Measurements from ENCODE around the gene RNU1-2.
"Not testable (repeated sequence)": the region's sequence is repeated elsewhere in the genome, so short reads cannot be mapped to it uniquely, and the experiment has no call there.

RNU1-2 gene

DNA sequence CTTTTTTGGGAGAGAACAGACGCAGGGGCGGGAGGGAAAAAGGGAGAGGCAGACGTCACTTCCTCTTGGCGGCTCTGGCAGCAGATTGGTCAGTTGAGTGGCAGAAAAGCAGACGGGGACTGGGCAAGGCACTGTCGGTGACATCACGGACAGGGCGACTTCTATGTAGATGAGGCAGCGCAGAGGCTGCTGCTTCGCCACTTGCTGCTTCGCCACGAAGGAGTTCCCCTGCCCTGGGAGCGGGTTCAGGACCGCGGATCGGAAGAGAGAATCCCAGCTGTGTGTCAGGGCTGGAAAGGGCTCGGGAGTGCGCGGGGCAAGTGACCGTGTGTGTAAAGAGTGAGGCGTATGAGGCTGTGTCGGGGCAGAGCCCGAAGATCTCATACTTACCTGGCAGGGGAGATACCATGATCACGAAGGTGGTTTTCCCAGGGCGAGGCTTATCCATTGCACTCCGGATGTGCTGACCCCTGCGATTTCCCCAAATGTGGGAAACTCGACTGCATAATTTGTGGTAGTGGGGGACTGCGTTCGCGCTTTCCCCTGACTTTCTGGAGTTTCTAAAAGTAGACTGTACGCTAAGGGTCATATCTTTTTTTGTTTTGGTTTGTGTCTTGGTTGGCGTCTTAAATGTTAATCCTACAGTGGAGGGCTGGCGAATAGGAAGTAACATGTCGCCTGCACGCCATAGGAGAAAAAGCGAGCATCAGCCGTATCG, at the start of gene RNU1-2:
Gene RNU1-2, plus strand, starts transcription at position 383 of the 718 bp plus-strand sequence.
- DNase-seq, result peak; percentile 87

DNA sequence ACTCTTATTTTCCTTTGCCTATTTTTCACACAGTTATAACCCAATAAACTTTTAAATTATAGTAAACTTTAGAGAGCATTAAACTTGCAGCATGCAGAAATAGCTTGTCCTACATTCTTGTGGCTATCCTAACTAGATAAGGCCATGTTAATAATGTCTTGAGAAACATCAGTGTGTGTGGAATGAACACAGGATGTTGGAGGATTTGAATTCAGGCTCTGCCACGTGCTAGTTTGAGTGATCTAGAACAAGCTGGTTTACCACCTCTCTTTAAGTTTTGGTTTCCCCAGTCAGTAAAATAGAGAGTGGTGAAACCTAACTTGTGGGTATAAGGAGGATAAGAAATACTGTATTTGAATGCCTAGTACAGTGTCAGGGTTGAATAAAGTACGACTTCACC, 39.6 kb upstream of the RNU1-2 start:
- DNase-seq, result not testable (repeated sequence)

DNA sequence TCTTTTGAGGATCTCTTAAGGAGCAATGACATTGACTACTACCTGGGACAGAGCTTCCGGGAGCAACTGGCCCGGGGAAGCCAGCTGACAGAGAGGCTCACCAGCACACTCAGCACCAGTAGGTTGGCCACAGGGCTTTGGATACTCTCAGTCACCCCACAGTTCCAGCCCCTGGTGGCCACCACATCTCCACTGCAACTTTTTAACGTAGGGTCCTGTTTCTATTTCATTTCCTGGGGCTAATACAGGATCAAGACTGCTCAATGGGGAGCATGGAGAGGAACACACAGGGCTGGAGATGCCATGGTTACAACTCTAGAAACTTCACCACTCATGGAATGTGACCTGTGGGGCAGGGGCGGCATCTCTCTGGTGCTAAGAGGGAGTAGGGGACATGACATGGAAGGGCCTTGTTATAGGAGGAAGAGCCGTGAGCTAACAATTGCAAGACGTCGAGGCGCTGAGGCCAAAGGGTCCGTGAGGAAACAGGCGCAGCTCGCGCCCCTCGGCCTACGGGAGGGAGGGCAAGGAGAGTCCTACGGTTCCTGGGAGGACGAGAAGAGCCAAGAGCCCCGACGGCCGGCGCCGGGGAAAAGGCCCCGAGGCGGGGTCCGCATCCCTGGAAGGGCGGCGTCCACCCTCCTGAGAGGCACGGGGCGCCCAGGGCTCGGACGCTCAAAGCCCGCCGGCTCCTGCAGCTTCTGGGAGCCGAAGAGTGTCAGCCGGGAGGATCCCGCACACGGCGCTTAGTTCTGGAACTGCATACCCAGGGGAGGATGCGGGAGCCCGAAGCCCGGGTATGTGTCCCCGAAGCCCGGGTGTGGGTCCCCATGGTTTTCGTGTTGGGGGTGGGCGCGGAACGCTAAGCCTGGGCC, 36.4 kb upstream of the RNU1-2 start:
- not testable (repeated sequence) for DNase-seq

DNA sequence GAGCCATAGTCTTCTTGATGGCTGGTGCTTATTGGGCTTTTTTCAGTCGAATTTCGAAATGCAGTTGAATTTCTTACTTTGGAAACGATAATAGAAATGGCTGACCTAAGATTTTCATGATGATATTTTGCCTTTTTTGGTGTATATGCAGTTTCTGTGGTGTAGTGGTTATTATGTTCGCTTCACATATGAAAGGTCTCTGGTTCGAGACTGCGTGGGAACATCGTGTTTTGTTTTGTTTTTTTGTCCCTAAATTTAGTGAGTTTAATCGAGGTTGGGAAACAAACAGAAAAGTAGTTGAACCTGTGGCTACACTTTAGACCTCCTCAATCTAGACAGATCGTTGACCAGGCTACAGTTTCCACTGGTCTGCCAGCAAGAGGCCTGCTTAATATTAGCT, 35.7 kb upstream of the RNU1-2 start:
- not testable (repeated sequence) for DNase-seq

DNA sequence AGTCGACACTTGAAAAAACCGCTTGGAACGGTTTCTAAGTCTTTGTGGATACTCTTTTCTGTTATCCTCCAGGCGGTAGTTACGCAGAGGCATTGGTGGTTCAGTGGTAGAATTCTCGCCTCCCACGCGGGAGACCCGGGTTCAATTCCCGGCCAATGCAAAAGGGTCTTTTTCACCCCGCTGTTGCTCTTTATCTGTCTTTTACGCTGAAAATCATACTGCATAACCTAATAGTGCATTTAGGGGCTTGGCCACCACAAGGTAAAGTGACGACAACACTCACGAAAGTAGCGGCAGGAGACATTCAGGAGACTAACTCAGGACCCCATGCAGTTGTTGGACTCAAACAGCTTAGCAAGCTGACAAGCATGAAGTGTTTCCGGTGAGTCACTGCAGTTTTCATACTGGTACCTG, 33.9 kb upstream of the RNU1-2 start:
- not testable (repeated sequence) for DNase-seq

DNA sequence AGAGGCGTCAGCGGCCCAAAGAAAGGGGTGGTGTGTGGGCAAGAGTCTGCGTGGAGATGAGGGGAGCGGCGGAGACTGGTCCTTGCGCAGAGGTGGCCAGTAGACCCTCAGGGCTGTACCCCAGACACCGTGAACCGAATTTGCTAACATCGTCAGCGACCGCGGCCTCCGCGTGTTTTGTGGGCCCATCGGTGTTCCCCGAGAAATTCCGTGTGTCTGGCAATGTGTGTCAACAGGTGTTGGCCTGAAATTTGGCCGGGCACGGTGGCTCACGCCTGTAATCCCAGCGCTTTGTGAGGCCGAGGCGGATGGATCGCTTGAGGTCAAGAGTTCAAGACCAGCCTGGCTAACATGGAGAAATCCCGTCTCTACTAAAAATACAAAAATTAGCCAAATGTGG, 33.4 kb upstream of the RNU1-2 start:
- not testable (repeated sequence) for DNase-seq

DNA sequence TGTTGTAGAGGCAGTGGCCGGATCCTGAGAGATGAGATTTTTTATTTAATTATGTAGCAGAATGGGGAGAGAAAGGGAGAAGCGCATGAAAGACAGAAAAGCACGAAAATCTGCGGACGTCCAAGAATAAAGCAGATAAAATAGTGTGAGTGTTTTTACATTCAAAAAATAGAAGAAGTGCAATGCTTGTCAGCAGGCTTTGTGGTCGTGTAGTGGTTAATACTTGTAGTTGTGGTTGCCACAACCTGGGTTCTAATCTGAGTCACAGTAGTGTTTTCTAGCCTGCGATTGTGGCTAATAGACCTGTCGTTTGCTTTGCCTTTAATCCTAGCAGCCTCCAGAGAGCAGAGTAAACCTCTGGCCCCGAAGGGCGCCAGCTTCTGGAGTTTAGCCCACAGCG, 32.8 kb upstream of the RNU1-2 start:
- not testable (repeated sequence) for DNase-seq

DNA sequence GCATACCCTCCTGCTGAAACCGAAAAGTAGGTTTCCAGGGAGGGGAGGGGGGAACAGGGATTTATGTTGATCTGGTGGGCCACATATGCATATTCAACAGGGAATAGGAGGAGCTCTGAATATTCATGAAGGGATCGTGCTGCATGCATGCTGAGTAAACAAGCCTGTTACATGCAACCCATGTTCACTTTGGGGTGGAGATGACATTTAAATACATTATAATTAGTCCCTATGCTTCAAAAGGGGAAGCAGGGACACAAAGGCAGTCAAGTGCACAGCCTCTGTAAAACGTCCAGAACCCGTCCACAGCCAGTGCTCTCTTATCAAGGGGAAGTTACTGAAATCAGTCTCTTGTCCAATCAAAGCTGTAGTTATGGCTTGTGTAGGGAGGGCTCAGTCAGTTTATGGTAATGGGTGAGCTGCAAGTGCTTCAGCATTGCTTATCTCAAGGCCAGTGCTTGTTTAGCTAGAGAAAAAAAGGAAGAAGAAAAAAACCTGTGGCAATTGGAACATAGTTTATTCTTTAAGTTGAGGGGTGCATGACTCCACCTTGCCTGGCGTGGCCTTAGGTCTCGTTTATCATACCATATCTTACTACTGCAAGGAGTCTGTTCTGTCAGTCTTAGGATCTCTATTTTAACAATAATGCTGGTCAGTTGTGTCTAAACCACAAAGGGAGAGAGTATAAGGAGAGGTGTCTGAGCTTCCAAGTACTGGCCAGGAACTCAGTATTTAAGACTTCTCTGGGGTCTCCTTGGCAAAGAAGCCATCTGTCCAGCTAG, 28.7 kb upstream of the RNU1-2 start:
- DNase-seq, result not testable (repeated sequence)

DNA sequence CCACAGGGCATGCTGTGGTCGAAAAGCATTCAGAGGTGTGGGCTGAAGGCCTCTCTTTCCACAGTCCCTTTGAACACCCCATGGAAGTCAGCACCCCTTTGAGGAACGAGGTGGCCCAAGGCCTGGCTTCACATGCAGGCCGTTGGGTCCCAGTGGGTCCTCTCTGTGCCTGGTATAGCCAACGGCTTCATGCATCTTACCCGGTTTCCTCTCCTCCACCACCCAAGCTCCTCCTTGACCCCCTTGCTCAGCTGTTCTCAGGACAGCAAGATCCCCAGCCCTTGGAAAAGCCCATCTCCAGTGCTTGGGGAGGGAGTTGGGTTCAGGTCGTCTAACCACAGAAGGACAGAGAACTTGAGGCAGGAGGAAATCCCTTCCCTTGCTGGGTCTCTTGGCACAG, 27.0 kb upstream of the RNU1-2 start:
- not testable (repeated sequence) for DNase-seq

DNA sequence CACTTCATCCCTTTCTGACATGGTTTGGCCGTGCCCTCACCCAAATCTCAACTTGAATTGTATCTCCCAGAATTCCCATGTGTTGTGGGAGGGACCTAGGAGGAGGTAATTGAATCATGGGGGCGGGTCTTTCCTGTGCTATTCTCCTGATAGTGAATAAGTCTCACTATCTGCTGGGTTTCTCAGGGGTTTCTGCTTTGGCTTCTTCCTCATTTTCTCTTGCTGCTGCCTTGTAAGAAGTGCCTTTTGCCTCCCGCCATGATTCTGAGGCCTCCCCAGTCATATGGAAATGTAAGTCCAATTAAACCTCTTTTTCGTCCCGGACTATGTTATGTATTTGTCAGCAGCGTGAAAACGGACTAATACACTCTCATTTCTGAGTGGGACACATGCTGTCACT, 25.8 kb upstream of the RNU1-2 start:
- not testable (repeated sequence) for DNase-seq

DNA sequence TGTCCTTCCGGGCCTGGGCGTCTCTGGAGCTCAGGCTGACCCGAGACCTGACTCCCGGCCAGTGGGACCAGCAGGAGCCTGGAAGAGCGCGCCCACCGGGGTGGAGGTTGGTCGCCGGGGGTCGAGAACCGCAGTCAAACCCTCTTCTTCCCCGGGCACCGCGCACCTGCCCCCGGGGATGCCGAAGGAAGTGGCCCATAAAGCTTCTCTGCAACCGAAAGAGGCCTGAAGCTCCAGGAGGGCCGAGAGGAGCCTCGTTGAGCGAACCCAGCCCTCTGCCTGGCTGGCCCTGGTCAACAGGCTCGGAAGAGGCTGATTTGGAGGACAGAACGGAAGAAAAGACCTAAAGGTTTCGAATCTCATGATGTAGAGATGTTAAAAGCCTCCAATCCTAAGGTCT, 24.6 kb upstream of the RNU1-2 start:
- not testable (repeated sequence) for DNase-seq

DNA sequence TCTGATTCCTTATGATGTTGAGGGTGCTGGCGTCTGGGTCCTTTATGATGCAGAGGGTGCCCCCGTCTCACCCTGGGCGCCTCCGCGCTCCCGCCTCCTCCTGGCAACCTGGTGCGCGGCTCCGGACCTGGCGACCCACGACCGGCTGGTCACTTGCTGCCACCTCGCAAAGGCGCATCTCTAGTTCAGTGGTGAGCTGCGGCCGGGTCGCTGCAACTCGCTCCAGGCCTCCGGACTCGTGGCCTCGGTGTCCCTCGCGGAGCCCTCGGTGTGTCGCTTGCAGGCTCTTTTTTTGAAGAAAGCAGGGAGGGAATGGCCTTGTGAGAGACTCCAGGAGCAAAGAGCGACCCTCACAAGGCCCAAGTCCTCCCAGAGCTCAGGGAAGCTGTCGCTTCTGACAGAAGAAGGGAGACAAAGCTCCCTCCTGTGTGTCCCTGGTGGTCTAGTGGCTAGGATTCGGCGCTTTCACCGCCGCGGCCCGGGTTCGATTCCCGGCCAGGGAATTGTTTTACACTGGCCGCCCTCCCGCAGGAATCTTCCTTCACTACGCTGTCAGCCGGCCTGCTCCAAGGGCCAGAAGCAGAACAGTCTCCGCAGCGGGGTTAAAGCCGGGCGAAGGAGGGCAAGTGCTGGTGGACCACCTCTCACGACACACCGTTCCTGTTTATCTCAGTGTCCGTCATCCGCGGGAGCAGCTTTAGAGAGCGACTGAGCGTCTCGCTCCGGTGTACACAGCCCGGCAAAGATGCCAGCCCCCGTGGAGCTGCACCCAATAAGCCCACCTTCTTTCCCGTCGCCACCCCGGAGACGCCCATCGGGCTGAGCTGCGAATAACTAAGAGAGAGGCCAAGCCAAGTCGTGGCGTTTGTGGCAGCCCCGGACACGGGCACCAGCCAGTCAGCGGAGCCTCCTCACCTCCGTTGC, 23.4 kb upstream of the RNU1-2 start:
- not testable (repeated sequence) for DNase-seq

DNA sequence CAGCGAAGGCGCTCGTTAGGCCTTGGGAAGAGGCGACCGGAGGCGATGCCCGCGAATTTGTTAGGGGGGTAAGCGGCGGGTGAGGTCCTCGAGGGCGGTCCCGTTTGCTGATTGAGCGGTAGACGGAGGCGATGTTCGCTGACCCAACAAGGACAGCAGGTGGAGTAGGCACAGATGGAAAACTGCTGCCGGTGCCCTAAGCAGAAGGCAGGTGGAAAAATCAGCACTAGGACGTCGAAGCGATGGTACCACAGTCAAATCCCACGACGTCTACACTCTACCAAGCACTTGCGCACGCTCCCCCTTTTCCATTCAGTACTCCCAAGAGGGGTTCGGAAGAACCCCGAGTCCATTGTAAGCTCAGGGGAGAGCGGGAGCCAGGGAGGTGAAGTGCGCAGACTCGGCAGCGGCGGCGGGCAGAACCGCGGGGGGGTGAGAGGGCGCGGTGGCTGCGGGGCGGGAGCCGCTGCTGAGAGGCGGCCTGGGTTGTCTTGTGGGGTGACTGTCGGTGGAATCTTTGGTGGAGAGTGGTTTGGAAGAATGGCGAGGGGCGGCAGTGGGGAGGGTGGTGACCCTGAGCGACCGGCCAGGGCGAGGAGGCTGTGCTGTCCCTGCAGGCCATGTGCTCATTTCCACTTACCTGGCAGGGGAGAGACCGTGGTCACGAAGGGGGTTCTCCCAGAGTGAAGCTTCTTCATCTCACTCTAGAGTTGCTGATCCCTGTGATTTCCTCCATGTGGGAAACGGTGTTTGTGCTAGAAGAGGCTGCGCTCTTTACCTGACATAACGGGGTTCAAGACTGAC, 22.5 kb upstream of the RNU1-2 start:
- peak; percentile 17 for DNase-seq

DNA sequence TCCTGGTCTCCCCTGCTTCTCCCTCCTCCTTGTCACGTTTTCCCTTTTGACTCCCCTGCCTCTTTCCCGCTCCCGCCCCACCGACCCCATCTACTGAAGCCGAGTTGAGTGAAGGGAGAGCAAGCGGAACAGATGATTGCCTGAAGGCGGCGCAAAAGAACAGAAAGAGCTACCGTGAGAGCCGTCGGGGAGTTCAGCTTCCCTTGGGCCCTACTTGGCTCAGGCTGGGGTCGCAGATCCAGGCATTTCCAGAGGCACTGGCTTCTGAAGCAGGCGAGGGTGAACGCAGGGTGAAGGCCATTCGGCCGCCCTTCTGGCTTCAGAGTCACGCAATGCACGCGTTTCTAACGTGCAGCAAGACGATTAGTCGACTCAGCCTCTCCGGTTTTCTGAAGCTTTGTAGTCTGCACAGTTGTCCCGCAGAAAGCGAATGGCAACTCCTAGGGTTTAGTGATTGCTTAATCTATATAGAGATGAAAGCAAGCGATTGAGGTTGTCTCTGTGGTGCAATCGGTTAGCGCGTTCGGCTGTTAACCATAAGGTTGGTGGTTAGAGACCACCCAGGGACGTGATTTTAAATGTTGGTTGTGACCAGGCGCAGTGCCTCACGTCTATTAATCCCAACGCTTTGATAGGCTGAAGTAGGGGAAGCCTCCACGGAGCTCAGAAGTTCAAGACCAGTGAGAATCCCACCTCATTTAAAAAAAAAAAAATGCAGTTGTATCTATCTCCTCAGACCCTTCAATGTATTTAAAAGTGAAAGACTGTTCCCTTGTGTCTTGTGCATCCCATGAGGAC, 20.6 kb upstream of the RNU1-2 start:
- DNase-seq, result not testable (repeated sequence)

DNA sequence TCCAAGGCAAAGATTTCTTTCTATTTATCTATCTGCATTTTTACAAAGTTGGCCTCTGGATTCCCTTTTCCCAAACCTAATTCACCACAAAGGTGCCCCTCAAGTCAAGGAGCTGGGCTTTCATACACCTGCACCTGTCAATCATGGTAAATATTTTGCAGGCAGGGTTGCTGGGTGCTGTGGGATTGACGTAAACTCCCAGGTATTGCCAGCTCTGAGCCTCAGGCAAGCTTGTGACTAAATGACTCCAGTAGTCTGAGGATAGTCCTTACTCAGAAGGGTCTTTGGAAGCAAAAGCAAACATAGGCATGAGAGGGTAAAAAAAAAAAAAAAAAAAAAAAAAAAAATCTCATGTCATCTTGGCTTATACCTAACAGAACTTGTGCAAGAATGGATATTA, 14.0 kb upstream of the RNU1-2 start:
- not testable (repeated sequence) for DNase-seq

DNA sequence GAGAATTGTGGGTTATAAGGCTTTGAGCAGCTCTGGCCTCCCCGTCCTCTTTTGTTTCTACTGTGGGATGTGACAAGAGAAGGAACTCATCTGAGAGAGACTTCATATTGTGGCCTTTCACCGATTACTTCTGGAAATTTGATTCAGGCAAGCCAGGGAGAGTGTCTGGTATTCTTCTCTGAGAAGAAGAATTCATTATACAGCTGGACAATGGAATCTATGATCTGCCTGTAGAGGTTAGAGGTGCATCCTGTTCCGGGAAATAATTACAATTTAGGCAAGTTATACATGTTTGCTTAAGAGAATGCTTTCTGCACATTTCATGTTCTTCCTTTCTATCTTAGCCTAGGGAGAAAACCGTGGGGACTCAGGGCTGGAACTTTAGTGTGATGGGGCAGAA, 12.8 kb upstream of the RNU1-2 start:
- no peak for DNase-seq

DNA sequence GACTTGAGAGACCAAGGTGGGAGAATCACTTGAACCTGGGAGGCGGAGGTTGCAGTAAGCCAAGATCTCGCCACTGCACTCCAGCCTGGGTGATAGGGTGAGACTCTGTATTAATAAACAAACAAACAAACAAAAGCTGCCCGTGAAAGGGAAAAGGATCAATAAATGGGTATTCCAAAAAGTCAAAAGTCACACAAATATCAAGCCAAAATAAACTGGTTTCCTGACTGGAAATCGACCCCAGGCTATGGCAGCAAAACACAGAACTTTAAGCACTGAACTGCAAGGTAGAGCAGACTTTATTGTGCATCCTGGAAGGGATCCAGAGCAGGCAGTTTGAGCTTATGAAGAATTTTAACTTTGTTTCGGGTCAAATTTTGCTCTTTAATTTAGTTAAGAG, 11.3 kb upstream of the RNU1-2 start:
- not testable (repeated sequence) for DNase-seq

DNA sequence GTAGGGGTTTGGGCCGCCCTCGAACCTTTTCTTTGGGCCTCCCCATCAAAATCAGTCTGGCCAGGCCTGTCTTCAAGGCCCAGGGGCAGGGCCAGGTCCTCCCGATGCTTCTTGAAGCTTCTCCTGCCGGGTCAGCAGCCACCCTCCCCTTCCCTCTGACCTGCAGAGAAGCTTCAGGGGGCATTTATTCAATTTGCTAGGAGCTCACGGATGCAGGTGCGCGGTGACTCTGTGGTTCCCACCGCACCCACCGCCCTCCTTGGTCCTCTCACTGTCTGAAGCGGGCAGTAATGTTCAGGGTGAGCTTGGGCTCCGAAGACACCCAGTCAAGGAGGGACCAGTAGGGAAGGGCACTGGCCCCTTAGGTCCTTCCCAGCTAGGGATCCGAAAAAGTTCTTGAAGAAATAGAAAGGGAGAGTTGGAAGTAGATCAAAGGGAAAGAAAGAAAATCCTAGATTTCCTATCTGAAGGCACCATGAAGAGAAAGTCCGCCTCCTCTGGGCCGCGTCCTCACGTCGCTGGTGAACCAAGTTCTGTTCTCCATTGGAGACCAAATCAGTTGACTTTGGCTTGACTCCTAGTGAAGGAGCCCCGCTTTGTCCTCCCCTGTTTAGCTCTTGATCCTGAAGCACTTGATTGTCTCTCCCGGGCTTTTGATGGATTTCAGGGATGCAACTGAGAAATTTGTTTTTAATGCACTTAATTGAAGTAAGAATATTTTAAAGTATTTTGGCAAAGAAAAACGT, 8.7 kb upstream of the RNU1-2 start:
- no peak for DNase-seq

Data from NCI-H345 (cell line).